Neural cell (in vitro differentiated cells): Measurements from ENCODE around the gene CGB1. TPM values are rescaled to one million over a fixed set of nuclear protein-coding genes. Genes with fewer than 3 reads are reported as not detected.

Source experiments
- H2AFZ ChIP-seq: fragments of 200-600, 300-800 bp; sonication (generic), shearing (Covaris generic); 2 replicates; pipeline ENCODE4 v1.6.0; 2014; ENCODE audit warnings: low read depth, mild to moderate bottlenecking, antibody characterized with exemption, low read length, moderate library complexity
- H3F3A ChIP-seq: fragments of 200-600 bp; shearing (Covaris generic); 2 replicates; pipeline ENCODE4 v1.6.1; 2016; ENCODE audit warnings: mild to moderate bottlenecking, moderate library complexity, mixed read lengths, antibody characterized with exemption, low read length; ENCODE audit not compliant: insufficient read depth, poor library complexity, severe bottlenecking
- H3K27ac ChIP-seq: fragments of 200-600, 300-800 bp; sonication (generic), shearing (Covaris generic); 2 replicates; pipeline ENCODE4 v1.5.1; 2014; ENCODE audit warnings: mild to moderate bottlenecking, low read length, moderate library complexity
- H3K27me3 ChIP-seq: fragments of 300-800, 200-600 bp; sonication (generic), shearing (Covaris generic); 2 replicates; pipeline ENCODE4 v1.6.0; 2014; ENCODE audit warnings: mild to moderate bottlenecking, low read depth, low read length, moderate library complexity; ENCODE audit not compliant: insufficient read depth
- H3K36me3 ChIP-seq: fragments of 300-800, 200-600 bp; sonication (generic), shearing (Covaris generic); 2 replicates; pipeline ENCODE4 v1.5.1; 2014; ENCODE audit warnings: mild to moderate bottlenecking, antibody characterized with exemption, low read length, moderate library complexity; ENCODE audit not compliant: insufficient read depth
- H3K4me2 ChIP-seq: fragments of 300-800, 200-600 bp; sonication (generic), shearing (Covaris generic); 2 replicates; pipeline ENCODE4 v1.6.0; 2014; ENCODE audit warnings: mild to moderate bottlenecking, low read length
- H3K4me3 ChIP-seq: fragments of 300-800, 200-600 bp; sonication (generic), shearing (Covaris generic); 2 replicates; pipeline ENCODE4 v1.5.1; 2014; ENCODE audit warnings: mild to moderate bottlenecking, low read length, moderate library complexity
- H3K79me2 ChIP-seq: fragments of 200-600 bp; shearing (Covaris generic); replicated peaks from 2 replicates; pipeline ENCODE4 v1.6.0; 2014; ENCODE audit warnings: mild to moderate bottlenecking, low read length, moderate library complexity; ENCODE audit not compliant: insufficient read depth
- H3K9ac ChIP-seq: fragments of 300-800, 200-600 bp; sonication (generic), shearing (Covaris generic); 2 replicates; pipeline ENCODE4 v1.6.1; 2016; ENCODE audit warnings: mild to moderate bottlenecking, low read length, mixed read lengths
- H3K9me2 ChIP-seq: fragments of 200-600 bp; shearing (Covaris generic); 2 replicates; pipeline ENCODE4 v1.6.1; 2016; ENCODE audit warnings: mild to moderate bottlenecking, low read length, mixed read lengths; ENCODE audit not compliant: insufficient read depth
- H3K9me3 ChIP-seq: fragments of 200-600, 300-800 bp; sonication (generic), shearing (Covaris generic); 2 replicates; pipeline ENCODE4 v1.6.1; 2016; ENCODE audit warnings: mild to moderate bottlenecking, mixed run types, low read length, moderate library complexity, mixed read lengths
- H4K20me1 ChIP-seq: fragments of 200-600 bp; shearing (Covaris generic); 2 replicates; pipeline ENCODE4 v1.6.1; 2016; ENCODE audit warnings: mild to moderate bottlenecking, mixed run types; ENCODE audit not compliant: insufficient read depth
- CTCF ChIP-seq: fragments of 450-650 bp; IDR thresholded peaks from 2 replicates; pipeline ENCODE4 v1.5.1; 2014; ENCODE audit warnings: antibody characterized with exemption, mild to moderate bottlenecking, moderate library complexity; ENCODE audit not compliant: poor library complexity, severe bottlenecking
- EP300 ChIP-seq: fragments of 450-650 bp; conservative IDR thresholded peaks from 2 replicates; pipeline ENCODE4 v1.6.1; 2014; ENCODE audit warnings: antibody characterized with exemption, mild to moderate bottlenecking, moderate library complexity; ENCODE audit not compliant: poor library complexity, severe bottlenecking
- EZH2 ChIP-seq: fragments of 200-600, 300-800 bp; shearing (Covaris generic), sonication (generic); IDR thresholded peaks from 2 replicates; pipeline ENCODE4 v1.6.1; 2014; ENCODE audit warnings: antibody characterized with exemption, low read length, borderline replicate concordance, mild to moderate bottlenecking; ENCODE audit not compliant: insufficient read depth, poor library complexity, severe bottlenecking
- MXI1 ChIP-seq: fragments of 450-650 bp; conservative IDR thresholded peaks from 2 replicates; pipeline ENCODE4 v1.6.1; 2014; ENCODE audit warnings: antibody characterized with exemption, mild to moderate bottlenecking; ENCODE audit not compliant: poor library complexity, severe bottlenecking
- POLR2AphosphoS5 ChIP-seq: IDR thresholded peaks from 2 replicates; pipeline ENCODE4 v1.6.1; 2012
- RAD21 ChIP-seq: fragments of 450-650 bp; conservative IDR thresholded peaks from 2 replicates; pipeline ENCODE4 v1.6.1; 2014; ENCODE audit warnings: antibody characterized with exemption, mild to moderate bottlenecking, moderate library complexity
- REST ChIP-seq: IDR thresholded peaks from 2 replicates; pipeline ENCODE4 v1.6.1; 2012; ENCODE audit warnings: borderline replicate concordance
- SMC3 ChIP-seq: fragments of 450-650 bp; conservative IDR thresholded peaks from 2 replicates; pipeline ENCODE4 v1.6.1; 2014; ENCODE audit warnings: antibody characterized with exemption, mild to moderate bottlenecking, moderate library complexity; ENCODE audit not compliant: poor library complexity
- TAF1 ChIP-seq: IDR thresholded peaks from 2 replicates; pipeline ENCODE4 v1.6.1; 2012; ENCODE audit warnings: low read depth
- polyA plus RNA-seq: library from polyadenylated mRNA; depleted of rRNA; stranded (reverse); fragments of >200 nt; gene quantifications from 2 replicates; pipeline ENCODE4 v1.2.3, GENCODE V29; 2014

Gene CGB1
- polyA plus RNA-seq, 1 donor from 2014 or later, result not detected

- Histone ChIP-seq H3K4me2 (no peak overlapping the region), H4K20me1 (no peaks in the 10 kb centered on the region), H3K79me2 (no peaks in the 10 kb centered on the region), H2AFZ (no peak overlapping the region), H3K9me2 (no peaks in the 10 kb centered on the region), H3K27ac (no peak overlapping the region), H3K4me3 (no peak overlapping the region), H3K9me3 (no peaks in the 10 kb centered on the region), H3K36me3 (no peaks in the 10 kb centered on the region), H3K9ac (no peak overlapping the region), H3K27me3 (peaks cover 13% of the 10 kb centered on the region), H3F3A (no peaks in the 10 kb centered on the region)
- no peak for TF ChIP-seq TAF1
- no peak for TF ChIP-seq EZH2
- TF ChIP-seq MXI1, result no peak
- no peak for TF ChIP-seq EP300
- no peak for TF ChIP-seq REST
- no peak for TF ChIP-seq RAD21
- TF ChIP-seq CTCF, result no peak
- no peak for TF ChIP-seq POLR2AphosphoS5
- no peak for TF ChIP-seq SMC3
Measured at GRCh38 chr19:49022116-49022515, 14.6 kb downstream of the CGB1 start.

GRCh38 chr19:49020931-49021895 lies 15.5 kb downstream of the CGB1 start:
- Histone ChIP-seq H3F3A (no peaks in the 10 kb centered on the region), H3K36me3 (no peaks in the 10 kb centered on the region), H3K4me3 (no peak overlapping the region), H3K9ac (no peak overlapping the region), H3K4me2 (no peak overlapping the region), H3K9me2 (no peaks in the 10 kb centered on the region), H3K79me2 (no peaks in the 10 kb centered on the region), H3K27me3 (peaks cover 13% of the 10 kb centered on the region), H3K9me3 (no peaks in the 10 kb centered on the region), H2AFZ (no peak overlapping the region), H3K27ac (no peak overlapping the region), H4K20me1 (no peaks in the 10 kb centered on the region)
- TF ChIP-seq EP300 (no peak), REST (no peak), EZH2 (no peak), SMC3 (no peak), RAD21 (no peak), MXI1 (no peak), CTCF (no peak), TAF1 (no peak), POLR2AphosphoS5 (no peak)
